ENCODE measurements around the gene TMEM237.

The TMEM237 gene

DNA sequence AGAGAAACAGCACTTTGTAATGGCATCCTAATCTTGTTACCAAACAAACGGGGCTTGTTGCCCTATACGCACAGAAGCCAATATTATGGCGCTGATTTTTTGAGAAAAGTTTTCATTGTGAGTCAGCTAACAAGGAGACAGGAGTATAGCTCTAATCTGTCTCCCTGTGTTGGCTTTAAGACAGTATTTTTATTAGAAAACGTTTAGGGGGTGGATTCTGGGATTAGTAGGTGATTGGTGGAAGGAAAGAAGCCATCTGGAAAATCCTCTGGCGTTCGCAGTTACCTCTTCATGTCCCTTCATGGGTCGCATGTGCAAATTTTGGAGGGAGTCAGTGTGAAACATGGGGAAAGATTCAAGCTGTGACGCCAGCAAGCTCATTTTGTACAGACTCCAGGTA is 698 bp upstream of the TMEM237 start:
- no peak overlapping the region for H2BK5ac ChIP-seq (ENCODE audit: low read length)
- H2AK5ac ChIP-seq (ENCODE audit: low read depth, low read length), result no peak overlapping the region
- H3K9ac ChIP-seq (ENCODE audit: low read depth, low read length, poor library complexity), result no peak overlapping the region
- H2BK15ac ChIP-seq (ENCODE audit: low read length), result no peak overlapping the region
- H3K18ac ChIP-seq (ENCODE audit: low read length), result no peak overlapping the region
- no peak for DNase-seq (ENCODE audit: low spot score)
- H3K27me3 ChIP-seq (ENCODE audit: control insufficient read depth in 3 of 3, insufficient read depth in 3 of 3, low read depth in 1 of 3, low read length in 3 of 3), result no peaks in the 10 kb centered on the region
- H3K9me3 ChIP-seq (replicated peaks in 1 of 2; ENCODE audit: control insufficient read depth in 2 of 2, insufficient read depth in 1 of 2, low read depth in 1 of 2, low read length in 2 of 2), result no peaks in the 10 kb centered on the region
- no peak overlapping the region for H3K14ac ChIP-seq (ENCODE audit: low read length)
- H4K91ac ChIP-seq (ENCODE audit: low read depth, low read length, poor library complexity), result no peak overlapping the region
- no peak overlapping the region for H4K8ac ChIP-seq (ENCODE audit: low read depth, low read length)
- H3K23ac ChIP-seq (ENCODE audit: low read depth, low read length, poor library complexity), result no peak overlapping the region
- H2BK12ac ChIP-seq (ENCODE audit: low read length), result no peak overlapping the region
- peak overlapping the region in 1 of 2 donors; percentile 87 for H3K4me3 ChIP-seq (ENCODE audit: low read length in 2 of 2)
- peaks cover 3% of the 10 kb centered on the region for H3K79me1 ChIP-seq (ENCODE audit: low read depth, low read length)
- H3K36me3 ChIP-seq (replicated peaks in 1 of 2; ENCODE audit: control insufficient read depth in 2 of 2, insufficient read depth in 2 of 2, low read length in 2 of 2), result peaks cover 3 to 15% of the 10 kb centered on the region in 2 donors
- no peak overlapping the region for H3K4me2 ChIP-seq (ENCODE audit: insufficient read depth, low read length, poor library complexity, severe bottlenecking)
- H3K27ac ChIP-seq (replicated peaks; ENCODE audit: low read length), result no peak overlapping the region
- no peak overlapping the region for H3K4ac ChIP-seq (ENCODE audit: low read length)
- H2BK120ac ChIP-seq (ENCODE audit: low read depth, low read length), result no peak overlapping the region
- H2AFZ ChIP-seq (ENCODE audit: low read length), result peak overlapping the region; percentile 96
- no CpG with 5 or more reads among the region's 8 CpGs for WGBS, 2 donors (ENCODE audit: extremely low coverage in 2 of 2, insufficient read length in 2 of 2, insufficient replicate concordance in 1 of 2)
- H3K4me1 ChIP-seq (ENCODE audit: control insufficient read depth in 2 of 2, insufficient read depth in 1 of 2, low read depth in 1 of 2, low read length in 2 of 2), result peaks cover 0 to 7% of the 10 kb centered on the region in 2 donors

DNA sequence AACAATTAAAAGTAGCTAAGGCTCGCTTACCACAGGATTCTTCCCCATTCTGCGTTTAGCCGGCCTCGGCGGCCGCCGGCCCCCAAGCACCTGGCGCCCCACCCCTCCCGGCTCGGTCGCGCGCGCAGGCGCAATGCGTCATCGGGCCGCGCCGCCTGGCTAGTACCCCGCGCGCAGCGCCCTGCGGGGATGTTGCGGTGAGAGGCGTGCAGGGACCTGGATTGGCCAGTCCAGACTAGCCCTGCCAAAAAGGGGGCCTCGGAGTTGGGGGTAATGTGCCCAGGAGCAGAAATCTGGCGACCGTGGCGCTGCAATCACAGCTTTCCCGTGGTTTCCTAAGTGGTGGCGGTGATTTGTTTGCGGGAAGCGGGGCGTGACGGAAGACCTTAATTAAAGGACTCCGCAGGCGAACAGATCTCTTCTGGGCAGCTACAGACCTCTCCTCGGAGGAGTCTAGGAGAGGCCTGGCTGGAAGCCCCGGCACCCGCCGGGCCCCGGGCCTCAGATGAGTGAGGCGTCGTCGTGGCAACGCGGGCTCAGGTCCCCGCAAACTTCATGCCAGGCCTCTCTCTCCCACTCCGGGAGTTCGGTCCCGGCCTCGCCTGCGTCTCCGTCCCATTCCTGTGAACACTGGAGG is 606 bp downstream of the TMEM237 start:
- Histone ChIP-seq H3K4me1 (ENCODE audit: control insufficient read depth in 2 of 2, insufficient read depth in 1 of 2, low read depth in 1 of 2, low read length in 2 of 2) (peaks cover 0 to 7% of the 10 kb centered on the region in 2 donors), H4K8ac (ENCODE audit: low read depth, low read length) (no peak overlapping the region), H3K4me3 (ENCODE audit: low read length in 2 of 2) (peak overlapping the region; percentile 87 to 95), H3K79me1 (ENCODE audit: low read depth, low read length) (peaks cover 3% of the 10 kb centered on the region), H3K4me2 (ENCODE audit: insufficient read depth, low read length, poor library complexity, severe bottlenecking) (peak overlapping the region; percentile 97), H3K18ac (ENCODE audit: low read length) (peak overlapping the region; percentile 84), H2BK120ac (ENCODE audit: low read depth, low read length) (no peak overlapping the region), H2AFZ (ENCODE audit: low read length) (peak overlapping the region; percentile 96), H2BK12ac (ENCODE audit: low read length) (no peak overlapping the region), H2BK15ac (ENCODE audit: low read length) (peak overlapping the region; percentile 39), H3K4ac (ENCODE audit: low read length) (peak overlapping the region; percentile 84), H3K9me3 (replicated peaks in 1 of 2; ENCODE audit: control insufficient read depth in 2 of 2, insufficient read depth in 1 of 2, low read depth in 1 of 2, low read length in 2 of 2) (no peaks in the 10 kb centered on the region), H2BK5ac (ENCODE audit: low read length) (peak overlapping the region; percentile 57), H3K23ac (ENCODE audit: low read depth, low read length, poor library complexity) (peak overlapping the region; percentile 80), H2AK5ac (ENCODE audit: low read depth, low read length) (peak overlapping the region; percentile 84), H3K36me3 (replicated peaks in 1 of 2; ENCODE audit: control insufficient read depth in 2 of 2, insufficient read depth in 2 of 2, low read length in 2 of 2) (peaks cover 6 to 28% of the 10 kb centered on the region in 2 donors), H3K27ac (replicated peaks; ENCODE audit: low read length) (peak overlapping the region; percentile 69), H3K14ac (ENCODE audit: low read length) (peak overlapping the region; percentile 67), H3K9ac (ENCODE audit: low read depth, low read length, poor library complexity) (peak overlapping the region; percentile 90), H4K91ac (ENCODE audit: low read depth, low read length, poor library complexity) (no peak overlapping the region), H3K27me3 (ENCODE audit: control insufficient read depth in 3 of 3, insufficient read depth in 3 of 3, low read depth in 1 of 3, low read length in 3 of 3) (no peaks in the 10 kb centered on the region)
- peak; percentile 84 for DNase-seq (ENCODE audit: low spot score)
- WGBS, 2 donors (ENCODE audit: extremely low coverage in 2 of 2, insufficient read length in 2 of 2, insufficient replicate concordance in 1 of 2), result no CpG with 5 or more reads among the region's 56 CpGs

DNA sequence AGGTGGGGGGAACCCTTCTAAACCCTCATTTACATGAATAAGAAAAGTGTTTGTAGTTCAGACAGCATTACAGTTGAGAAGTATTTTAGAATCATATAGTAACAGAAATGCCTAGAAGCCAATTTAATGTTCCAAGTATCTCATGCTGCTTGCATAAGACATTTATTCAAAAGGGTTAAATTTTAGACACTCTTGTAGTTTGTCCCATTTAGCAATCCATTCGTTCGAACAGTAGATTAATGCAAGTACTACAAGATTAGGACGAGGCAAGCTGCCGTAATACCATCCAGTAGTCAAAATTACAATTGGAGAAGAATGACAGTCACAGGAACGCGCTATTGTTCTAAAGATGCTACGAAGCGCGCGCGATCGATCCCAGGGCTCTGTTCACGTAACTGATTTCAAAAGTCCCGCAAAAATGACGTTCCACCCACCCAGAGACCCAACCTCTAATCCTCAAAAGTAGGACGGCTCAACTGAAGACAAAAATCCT is 1.2 kb downstream of the TMEM237 start:
- peaks cover 0 to 7% of the 10 kb centered on the region in 2 donors for H3K4me1 ChIP-seq (ENCODE audit: control insufficient read depth in 2 of 2, insufficient read depth in 1 of 2, low read depth in 1 of 2, low read length in 2 of 2)
- H3K14ac ChIP-seq (ENCODE audit: low read length), result no peak overlapping the region
- H3K79me1 ChIP-seq (ENCODE audit: low read depth, low read length), result peaks cover 3% of the 10 kb centered on the region
- peak overlapping the region; percentile 51 for H3K4me2 ChIP-seq (ENCODE audit: insufficient read depth, low read length, poor library complexity, severe bottlenecking)
- no CpG with 5 or more reads among the region's 16 CpGs for WGBS, 2 donors (ENCODE audit: extremely low coverage in 2 of 2, insufficient read length in 2 of 2, insufficient replicate concordance in 1 of 2)
- no peak overlapping the region for H2BK5ac ChIP-seq (ENCODE audit: low read length)
- no peak overlapping the region for H2BK120ac ChIP-seq (ENCODE audit: low read depth, low read length)
- no peak overlapping the region for H2AK5ac ChIP-seq (ENCODE audit: low read depth, low read length)
- H3K27ac ChIP-seq (replicated peaks; ENCODE audit: low read length), result peak overlapping the region; percentile 69
- no peak overlapping the region for H4K8ac ChIP-seq (ENCODE audit: low read depth, low read length)
- H2BK12ac ChIP-seq (ENCODE audit: low read length), result no peak overlapping the region
- peaks cover 6 to 31% of the 10 kb centered on the region in 2 donors for H3K36me3 ChIP-seq (replicated peaks in 1 of 2; ENCODE audit: control insufficient read depth in 2 of 2, insufficient read depth in 2 of 2, low read length in 2 of 2)
- no peak overlapping the region for H2BK15ac ChIP-seq (ENCODE audit: low read length)
- H3K23ac ChIP-seq (ENCODE audit: low read depth, low read length, poor library complexity), result no peak overlapping the region
- peak overlapping the region; percentile 42 for H3K18ac ChIP-seq (ENCODE audit: low read length)
- H3K4ac ChIP-seq (ENCODE audit: low read length), result no peak overlapping the region
- no peak for DNase-seq (ENCODE audit: low spot score)
- H3K9me3 ChIP-seq (replicated peaks in 1 of 2; ENCODE audit: control insufficient read depth in 2 of 2, insufficient read depth in 1 of 2, low read depth in 1 of 2, low read length in 2 of 2), result no peaks in the 10 kb centered on the region
- H3K4me3 ChIP-seq (ENCODE audit: low read length in 2 of 2), result peak overlapping the region; percentile 87 to 95
- H2AFZ ChIP-seq (ENCODE audit: low read length), result peak overlapping the region; percentile 96
- no peak overlapping the region for H3K9ac ChIP-seq (ENCODE audit: low read depth, low read length, poor library complexity)
- H4K91ac ChIP-seq (ENCODE audit: low read depth, low read length, poor library complexity), result no peak overlapping the region
- H3K27me3 ChIP-seq (ENCODE audit: control insufficient read depth in 3 of 3, insufficient read depth in 3 of 3, low read depth in 1 of 3, low read length in 3 of 3), result no peaks in the 10 kb centered on the region

DNA sequence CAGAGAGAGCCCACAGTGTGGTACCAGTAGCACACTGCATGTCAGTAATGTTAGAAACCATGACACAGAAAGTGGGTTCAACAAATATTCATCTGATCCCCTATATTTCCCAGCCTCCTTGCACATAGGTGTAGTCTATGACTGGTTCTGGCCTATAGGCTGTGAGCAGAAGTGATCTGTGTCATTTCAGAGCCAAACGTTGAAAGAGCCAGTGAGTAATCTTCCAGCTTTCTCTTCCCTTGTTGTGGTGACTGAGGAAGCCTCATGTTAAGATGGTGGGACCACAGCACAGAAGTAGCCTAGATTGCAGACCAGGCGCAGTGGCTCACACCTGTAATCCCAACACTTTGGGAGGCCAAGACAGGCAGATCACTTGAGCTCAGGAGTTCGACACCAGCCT is 4.1 kb downstream of the TMEM237 start:
- Histone ChIP-seq H3K4me2 (ENCODE audit: insufficient read depth, low read length, poor library complexity, severe bottlenecking) (no peak overlapping the region), H3K4me3 (ENCODE audit: low read length in 2 of 2) (no peak overlapping the region), H4K91ac (ENCODE audit: low read depth, low read length, poor library complexity) (no peak overlapping the region), H2BK5ac (ENCODE audit: low read length) (no peak overlapping the region), H3K9ac (ENCODE audit: low read depth, low read length, poor library complexity) (no peak overlapping the region), H3K14ac (ENCODE audit: low read length) (no peak overlapping the region), H3K79me1 (ENCODE audit: low read depth, low read length) (peaks cover 3% of the 10 kb centered on the region), H3K4ac (ENCODE audit: low read length) (no peak overlapping the region), H2BK15ac (ENCODE audit: low read length) (no peak overlapping the region), H2AFZ (ENCODE audit: low read length) (no peak overlapping the region), H3K9me3 (replicated peaks in 1 of 2; ENCODE audit: control insufficient read depth in 2 of 2, insufficient read depth in 1 of 2, low read depth in 1 of 2, low read length in 2 of 2) (no peaks in the 10 kb centered on the region), H3K4me1 (ENCODE audit: control insufficient read depth in 2 of 2, insufficient read depth in 1 of 2, low read depth in 1 of 2, low read length in 2 of 2) (peaks cover 0 to 7% of the 10 kb centered on the region in 2 donors), H3K18ac (ENCODE audit: low read length) (no peak overlapping the region), H2AK5ac (ENCODE audit: low read depth, low read length) (no peak overlapping the region), H2BK12ac (ENCODE audit: low read length) (no peak overlapping the region), H3K27ac (replicated peaks; ENCODE audit: low read length) (no peak overlapping the region), H3K27me3 (ENCODE audit: control insufficient read depth in 3 of 3, insufficient read depth in 3 of 3, low read depth in 1 of 3, low read length in 3 of 3) (no peaks in the 10 kb centered on the region), H4K8ac (ENCODE audit: low read depth, low read length) (no peak overlapping the region), H3K23ac (ENCODE audit: low read depth, low read length, poor library complexity) (no peak overlapping the region), H3K36me3 (replicated peaks in 1 of 2; ENCODE audit: control insufficient read depth in 2 of 2, insufficient read depth in 2 of 2, low read length in 2 of 2) (peaks cover 9 to 61% of the 10 kb centered on the region in 2 donors), H2BK120ac (ENCODE audit: low read depth, low read length) (no peak overlapping the region)
- no CpG with 5 or more reads among the region's 3 CpGs for WGBS, 2 donors (ENCODE audit: extremely low coverage in 2 of 2, insufficient read length in 2 of 2, insufficient replicate concordance in 1 of 2)
- DNase-seq (ENCODE audit: low spot score), result no peak
